GM10847 (cell line): ENCODE data around the gene MTHFR.

Experiments used
- POLR2A ChIP-seq: IDR thresholded peaks from 2 replicates; pipeline ENCODE4 v1.6.1; 2011; ENCODE audit not compliant: insufficient read length; ENCODE audit errors: extremely low read depth

The MTHFR gene

DNA sequence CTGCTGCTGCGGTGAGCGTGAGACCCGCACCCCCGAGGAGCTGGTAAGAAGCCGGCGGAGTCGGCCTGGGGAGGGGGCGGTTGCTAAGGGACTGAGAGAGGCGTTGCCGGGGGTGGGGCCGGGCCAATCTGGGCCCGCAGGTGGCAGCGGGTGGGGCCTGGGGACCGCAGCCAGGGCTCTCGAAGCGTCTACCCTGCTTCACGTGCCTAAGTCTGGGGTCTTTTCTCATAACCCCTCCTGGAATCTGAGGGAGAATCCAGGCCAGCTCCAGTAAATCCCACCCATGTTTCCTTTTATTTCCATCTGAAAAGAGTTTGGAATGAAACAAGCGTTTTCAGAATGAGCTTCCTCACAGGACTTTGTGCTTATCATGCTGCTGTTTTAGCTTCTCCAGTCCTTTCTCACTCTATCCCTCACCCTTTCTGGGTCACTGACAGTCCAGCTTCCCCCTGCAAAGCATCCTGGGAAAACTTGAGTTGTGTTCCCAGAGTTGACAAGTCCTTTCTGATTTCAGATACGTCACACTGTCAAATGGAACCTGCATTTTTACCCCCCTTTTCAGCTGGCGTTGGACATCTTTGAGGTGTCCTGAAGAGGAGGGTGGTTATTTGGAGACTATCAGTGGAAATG, 658 bp upstream of the MTHFR start:
- no peak for TF ChIP-seq POLR2A

DNA sequence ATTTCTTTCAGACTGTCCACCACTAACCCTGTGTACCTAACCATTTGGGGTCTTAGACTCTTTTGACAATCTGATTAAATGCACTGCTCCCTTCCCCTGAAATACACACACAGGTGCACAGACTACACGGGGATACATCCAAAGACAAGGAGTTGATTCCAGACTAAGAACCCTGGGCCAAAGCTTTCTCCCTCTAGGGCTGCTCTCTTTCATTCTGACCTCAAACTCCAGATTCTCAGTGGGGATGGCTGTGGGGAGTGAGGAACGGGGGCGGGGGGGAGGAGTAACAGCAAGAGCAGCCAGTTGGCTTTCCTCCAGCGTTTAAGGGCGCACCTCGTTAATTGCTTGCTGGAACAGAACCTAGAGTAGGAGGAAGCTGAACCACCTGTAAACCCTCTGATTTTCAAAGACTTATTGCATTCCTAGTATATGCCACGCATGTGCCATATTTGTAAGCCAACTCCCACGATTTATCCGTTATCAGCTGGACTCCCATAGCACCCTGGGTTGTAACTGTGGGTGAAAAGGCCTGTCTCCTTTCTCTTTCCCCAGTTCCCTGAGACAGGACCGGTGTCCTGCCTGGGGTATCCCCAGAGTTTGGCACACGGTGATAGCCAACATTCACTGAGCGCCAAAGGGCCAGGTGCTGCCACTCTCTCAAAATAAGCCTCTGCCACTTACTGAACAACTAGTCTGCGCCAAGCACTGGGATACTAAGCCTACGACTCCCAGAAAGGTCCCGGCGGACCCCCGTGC, 920 bp downstream of the MTHFR start:
- no peak for TF ChIP-seq POLR2A

DNA sequence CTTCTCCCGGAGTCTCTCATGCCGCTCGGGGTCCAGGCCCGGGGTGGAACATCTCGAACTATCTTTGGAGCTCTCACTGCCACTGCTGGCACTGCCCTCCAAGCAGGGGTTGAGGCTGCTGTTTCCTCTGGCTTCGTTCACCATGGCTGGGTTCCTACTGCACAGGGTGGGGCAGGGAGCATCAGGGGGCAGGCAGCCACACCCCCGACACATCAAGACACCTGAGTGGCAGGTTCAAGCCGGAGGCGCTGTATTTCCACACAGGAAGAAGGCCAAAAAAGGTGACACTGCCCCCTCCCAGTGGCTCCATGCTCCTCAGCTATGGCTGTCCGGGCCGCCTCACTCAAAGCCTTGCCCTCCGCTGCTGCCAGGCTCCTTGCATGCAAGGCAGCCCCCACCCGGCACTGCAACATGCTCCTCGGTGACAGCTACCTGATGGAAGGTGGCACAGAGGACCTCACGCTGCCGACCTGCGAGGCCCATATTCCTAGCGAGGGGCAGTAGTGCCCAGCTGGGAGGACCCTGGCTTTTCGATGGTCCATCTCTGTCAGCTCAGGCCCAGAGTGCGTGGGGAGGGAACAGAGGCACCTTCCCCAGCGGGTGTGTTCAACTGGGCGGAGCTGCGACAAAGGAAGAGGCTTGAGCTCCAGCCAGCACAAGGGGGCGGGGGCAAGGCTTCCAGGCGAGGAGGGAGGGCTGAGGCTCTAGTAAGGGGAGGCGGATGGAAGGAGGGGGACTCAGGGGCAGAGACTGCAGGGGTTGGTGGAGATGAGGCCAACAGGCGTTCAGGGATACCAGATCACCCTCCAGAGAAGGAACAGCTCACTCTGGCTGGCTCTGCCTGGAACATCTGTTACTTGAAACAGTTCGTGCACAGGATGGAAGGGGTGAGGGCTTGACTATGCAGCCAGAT, 2.5 kb downstream of the MTHFR start:
- TF ChIP-seq POLR2A: no peak

DNA sequence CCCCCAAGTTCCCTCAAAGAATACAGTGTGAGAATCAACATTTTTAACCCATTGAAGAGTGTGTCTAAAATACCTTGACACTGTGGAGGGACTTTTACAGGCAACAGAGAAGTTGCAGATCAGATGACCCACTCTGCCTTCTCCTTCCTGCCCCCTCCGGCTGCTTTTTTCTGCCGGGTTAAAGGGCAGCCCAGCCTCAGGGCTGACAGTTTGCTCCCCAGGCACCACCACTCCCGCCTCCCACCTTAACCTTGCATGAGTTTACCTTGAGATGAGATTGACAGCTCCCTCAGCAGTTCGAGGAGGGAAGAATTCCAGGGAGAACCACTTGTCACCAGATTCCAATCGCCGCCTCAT, 3.2 kb downstream of the MTHFR start:
- no peak for TF ChIP-seq POLR2A

DNA sequence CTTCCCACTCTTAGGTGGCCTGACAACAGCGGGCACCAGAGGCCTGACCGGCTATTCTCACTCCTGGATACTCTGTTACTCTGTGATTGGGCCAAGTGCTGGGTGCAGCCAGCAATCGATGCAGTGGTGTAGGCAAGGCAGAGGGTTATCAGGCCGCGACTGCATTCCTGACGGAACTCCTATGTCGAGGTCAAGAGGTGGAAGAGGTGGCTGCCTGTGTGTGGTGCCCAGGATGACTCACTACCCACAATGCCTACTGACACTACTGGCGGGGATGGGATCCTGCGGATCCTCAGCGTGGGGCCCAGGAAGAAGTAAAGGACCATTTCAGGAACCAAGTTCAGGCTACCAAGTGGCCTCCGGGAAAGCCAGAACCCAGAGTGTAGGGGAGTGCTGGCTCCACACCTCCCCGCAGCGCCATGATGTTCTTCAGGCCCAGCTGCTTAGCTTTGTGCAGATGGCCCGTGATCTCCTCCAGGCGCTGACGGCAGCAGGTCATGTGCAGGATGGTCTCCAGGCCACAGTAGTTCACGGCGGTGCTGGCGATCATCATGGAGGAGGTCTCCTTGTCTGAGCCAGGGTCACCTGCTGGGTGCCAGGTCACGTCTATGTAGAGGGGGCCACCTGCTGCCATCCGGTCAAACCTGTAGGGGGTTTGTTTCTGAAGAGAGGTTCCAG, 4.9 kb downstream of the MTHFR start:
- no peak for TF ChIP-seq POLR2A

DNA sequence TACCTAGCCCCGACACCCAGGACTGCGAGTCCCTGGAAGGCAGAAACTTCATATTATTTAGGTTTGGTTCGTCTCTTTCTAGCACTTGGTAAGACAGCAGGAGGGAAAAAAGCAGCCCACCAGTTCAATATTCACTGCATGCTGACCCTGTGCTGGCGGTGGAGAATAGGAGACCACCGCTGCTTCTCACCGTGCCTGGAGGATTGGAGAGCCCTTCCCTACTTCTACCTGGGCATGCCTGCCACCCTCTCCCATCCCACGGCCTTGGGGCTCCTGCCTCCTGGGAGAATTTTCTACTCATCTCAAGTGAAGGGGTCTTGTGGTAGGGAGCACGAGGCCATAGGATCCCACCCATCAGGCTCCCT, 5.4 kb downstream of the MTHFR start:
- TF ChIP-seq POLR2A: no peak

DNA sequence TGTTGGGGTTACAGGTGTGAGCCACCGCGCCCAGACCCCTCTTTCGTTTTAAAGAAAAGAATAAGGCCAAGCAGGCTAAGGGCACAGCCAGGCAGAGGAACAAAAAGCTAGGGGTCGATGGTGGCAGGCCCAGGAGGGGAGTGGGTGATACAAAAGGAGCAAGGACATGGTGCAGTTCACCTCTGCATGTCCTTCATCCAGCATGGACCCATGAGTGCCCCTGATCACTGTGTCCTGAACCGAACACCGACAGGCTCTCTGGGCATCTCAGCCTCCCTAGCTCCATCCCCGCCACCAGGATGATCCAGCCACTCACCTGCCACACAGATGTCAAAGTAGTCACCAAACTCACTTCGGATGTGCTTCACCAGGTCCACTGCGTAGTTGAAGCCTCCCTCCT, 5.9 kb downstream of the MTHFR start:
- TF ChIP-seq POLR2A: no peak

DNA sequence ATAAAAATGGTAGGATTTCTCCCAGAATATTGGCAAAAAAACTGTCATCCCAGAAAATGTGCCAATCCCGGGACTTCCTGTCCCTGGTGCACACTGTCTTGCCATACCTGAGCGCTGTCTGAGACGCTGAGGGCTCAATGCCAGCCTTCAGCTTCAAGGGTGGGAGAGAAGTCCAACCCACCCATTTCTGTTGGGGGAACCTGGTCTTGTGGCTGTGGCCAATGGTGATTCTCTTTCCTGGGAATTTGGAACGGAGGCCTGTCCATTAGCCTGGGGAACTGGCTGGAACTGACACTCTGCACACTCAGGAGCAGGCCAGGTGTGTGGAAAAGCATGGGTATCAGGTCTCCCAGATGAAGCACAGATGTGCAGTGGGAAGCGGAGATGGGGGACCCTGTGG, 6.7 kb downstream of the MTHFR start:
- no peak for TF ChIP-seq POLR2A

DNA sequence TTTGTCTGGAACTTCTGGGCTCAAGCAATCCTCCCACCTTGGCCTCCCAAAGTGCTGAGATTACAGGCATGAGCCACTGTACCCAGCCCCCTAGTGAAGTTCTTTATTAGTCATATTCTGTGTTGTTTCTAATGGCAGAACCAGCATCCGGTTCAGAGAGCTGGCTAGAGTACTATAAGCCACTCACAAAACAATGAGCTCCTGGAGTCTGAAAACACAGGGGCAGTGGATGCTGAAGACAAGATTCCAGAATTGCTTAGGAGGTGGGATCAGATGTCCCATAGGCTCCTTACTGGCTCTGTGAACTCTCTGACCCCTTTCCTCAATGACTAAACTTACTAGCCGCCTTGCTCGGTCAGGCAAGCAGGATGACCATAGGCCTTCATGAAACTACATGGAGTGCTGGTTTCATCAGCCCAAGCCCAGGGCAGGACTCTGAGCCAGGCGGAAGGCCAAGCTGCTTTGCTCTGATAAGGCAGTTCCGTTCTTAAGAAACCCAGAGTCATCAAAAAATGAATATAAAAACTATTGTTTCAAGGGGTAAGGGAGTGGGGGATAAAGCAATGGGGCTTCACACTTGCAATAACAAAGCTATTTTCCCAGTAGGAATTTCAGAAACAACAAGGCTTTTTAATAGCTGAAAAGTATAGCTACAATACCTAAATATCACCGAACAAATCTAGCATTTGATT, 8.1 kb downstream of the MTHFR start:
- no peak for TF ChIP-seq POLR2A

DNA sequence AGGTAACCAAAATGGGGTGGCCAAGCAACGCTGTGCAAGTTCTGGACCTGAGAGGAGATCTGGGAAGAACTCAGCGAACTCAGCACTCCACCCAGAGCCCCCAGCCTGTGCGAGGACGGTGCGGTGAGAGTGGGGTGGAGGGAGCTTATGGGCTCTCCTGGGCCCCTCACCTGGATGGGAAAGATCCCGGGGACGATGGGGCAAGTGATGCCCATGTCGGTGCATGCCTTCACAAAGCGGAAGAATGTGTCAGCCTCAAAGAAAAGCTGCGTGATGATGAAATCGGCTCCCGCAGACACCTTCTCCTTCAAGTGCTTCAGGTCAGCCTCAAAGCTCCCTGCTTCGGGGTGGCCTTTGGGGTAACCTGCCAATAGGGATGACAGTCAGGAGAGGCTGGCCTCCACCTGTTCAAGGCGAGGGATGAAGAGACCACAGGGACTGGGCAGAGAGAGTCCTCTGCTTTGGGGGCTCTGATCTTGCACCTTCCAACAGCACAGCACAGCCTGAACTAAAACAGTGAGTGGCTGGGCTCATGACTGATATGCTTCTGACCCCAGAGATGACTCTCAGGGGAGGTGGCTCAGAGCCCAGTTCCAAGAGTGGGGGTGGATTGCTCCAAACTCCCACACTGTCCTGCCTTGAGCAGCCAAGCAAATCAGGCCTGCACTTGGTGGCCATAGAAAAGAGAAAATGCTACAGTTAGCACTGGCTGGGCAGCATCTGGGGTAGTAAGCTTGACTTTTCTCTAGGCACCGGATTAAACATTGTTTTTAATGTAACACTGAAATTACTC, 9.5 kb downstream of the MTHFR start:
- TF ChIP-seq POLR2A: no peak

DNA sequence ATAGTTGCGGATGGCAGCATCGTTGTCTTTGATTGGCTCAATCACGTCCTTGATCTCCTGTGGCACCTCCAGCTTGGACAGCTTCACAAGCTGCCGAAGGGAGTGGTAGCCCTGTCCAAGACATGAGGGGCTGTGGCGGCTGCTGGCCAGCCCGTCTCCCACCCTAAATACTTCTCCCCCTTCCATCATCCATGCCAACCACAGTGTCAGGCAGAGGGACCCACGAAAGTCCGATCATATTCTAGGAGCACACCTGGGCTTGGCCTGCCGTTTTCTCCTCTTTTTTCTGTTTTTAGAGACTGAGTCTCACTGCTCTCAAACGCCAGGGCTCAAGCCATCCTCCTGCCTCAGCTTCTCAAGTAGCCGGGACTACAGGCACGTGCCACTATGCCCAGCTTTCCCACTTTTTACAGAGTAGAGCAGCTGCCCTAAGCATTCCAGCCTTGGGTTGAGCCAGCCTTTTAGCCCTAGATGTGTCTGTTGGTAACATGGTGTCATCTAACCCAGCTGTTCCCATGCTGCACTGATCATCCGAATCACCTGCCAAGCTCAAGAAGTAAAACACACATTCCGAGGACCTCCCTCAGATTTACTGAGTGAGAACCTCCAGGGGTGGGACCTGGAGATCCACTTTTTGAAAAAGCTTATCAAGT, 10.4 kb downstream of the MTHFR start:
- TF ChIP-seq POLR2A: no peak

DNA sequence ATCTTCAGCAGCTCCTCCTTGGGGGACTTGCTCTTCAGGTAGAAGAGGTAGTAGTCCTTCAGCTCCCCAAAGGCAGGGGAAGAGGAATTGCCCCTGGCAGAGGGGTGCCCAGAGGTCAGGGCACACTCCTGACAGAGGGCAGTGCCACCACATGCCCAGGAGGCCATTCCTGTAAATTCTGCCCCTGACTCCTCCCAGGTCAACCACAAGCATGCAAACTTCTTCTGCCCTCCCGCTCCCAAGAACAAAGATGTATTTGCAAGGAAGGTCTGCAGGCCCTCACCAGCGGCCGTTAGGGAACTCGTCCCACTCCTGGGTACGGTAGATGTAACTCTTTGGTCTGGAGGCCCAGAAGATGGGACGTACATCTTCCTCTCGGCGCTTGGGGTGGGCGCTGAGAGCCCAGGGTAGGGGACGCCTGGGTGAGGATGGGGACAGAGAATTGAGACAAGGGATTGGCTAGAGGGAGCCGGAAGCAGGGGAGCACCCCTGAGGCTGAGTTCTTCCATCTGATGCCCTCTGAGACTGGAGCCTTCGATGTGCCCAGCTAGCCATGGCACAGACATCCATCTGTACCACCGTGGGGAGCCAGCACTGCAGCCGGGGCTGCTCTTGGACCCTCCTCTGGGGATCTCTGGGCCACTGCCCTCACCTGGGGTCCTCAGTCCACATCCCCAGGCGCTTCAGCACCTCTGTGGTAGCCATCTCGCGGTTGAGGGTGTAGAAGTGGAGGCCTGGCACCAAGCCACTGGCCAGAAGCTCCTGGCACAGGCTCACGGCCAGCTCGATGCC, 11.1 kb downstream of the MTHFR start:
- TF ChIP-seq POLR2A: no peak

DNA sequence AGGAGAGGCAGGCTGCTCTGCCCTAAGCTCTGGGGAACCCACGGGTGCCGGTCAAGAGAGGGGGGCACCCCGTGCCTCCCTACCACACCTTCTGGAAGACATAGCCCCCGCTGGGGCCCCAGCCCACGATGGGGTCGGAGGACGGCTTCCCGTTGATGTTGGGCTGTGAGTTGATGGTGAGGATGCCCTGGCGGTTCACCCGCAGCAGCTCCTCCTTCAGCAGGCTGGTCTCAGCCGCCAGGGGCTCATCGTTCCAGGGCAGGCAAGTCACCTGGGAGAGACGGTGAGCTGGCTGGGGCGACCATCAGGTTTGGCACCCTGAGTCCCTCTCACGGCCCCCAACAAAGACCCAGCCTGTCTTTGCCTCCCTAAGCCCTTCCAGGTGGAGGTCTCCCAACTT, 11.9 kb downstream of the MTHFR start:
- no peak for TF ChIP-seq POLR2A

DNA sequence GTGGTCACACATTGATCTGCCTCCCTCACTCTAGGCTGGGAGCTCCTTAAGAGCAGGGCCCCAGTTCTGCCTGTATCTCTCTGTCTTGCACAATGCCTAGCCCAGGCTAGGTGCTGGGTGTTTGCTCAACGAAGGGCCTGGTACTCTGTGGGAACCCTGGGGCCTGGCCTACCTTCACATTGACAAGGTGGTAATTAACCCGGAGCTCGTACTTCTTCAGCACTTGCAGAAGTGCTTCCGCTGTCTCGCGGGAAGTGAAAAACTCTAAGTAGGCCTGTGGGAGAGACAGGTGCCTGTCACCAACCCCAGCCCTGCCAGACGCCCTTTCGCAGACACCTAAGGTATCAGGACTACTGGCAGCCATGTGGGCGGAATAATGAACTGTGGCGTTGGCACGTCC, 13.7 kb downstream of the MTHFR start:
- TF ChIP-seq POLR2A: no peak
